HG02884 (cell line): ENCODE measurements around the gene SCGB2A2.

Source experiments
- ATAC-seq: cut with Tn5 transposase; IDR thresholded peaks from one replicate; pipeline ENCODE4 v1.9.1; 2021; ENCODE audit warnings: mild to moderate bottlenecking, moderate library complexity; ENCODE audit not compliant: unreplicated experiment

The SCGB2A2 gene

GRCh38 chr11:62298975-62299374, 29.0 kb downstream of the SCGB2A2 start, which contains the start of gene SCGB1D4:
TSS of gene SCGB1D4 (minus strand) at chr11:62299075. CDS start at chr11:62299010, 65 bp downstream.
- ATAC-seq = no peak

- ATAC-seq = no peak
Measured at GRCh38 chr11:62306227-62306626, 36.3 kb downstream of the SCGB2A2 start.

- no peak for ATAC-seq
Measured at GRCh38 chr11:62307950-62308349, 38.0 kb downstream of the SCGB2A2 start.

GRCh38 chr11:62309991-62310390, 40.0 kb downstream of the SCGB2A2 start:
- ATAC-seq = no peak

GRCh38 chr11:62315431-62315830, 45.5 kb downstream of the SCGB2A2 start:
- ATAC-seq = no peak

GRCh38 chr11:62322524-62322923, 52.6 kb downstream of the SCGB2A2 start:
- no peak for ATAC-seq
